GM10266 (cell line): ENCODE results near the gene GRAMD1B.

Experiments used
- DNase-seq: peaks from one replicate; pipeline ENCODE4 v3.0.0; 2012; ENCODE audit errors: extremely low spot score
- CTCF ChIP-seq: IDR thresholded peaks from 2 replicates; pipeline ENCODE4 v1.5.1; 2012; ENCODE audit warnings: mild to moderate bottlenecking, low read depth; ENCODE audit not compliant: control insufficient read depth, insufficient read depth; ENCODE audit errors: missing control alignments

Gene GRAMD1B

GRCh38 chr11:123437236-123437979 lies 7.3 kb downstream of the GRAMD1B start:
- DNase-seq = no peak
- no peak for TF ChIP-seq CTCF

- TF ChIP-seq CTCF = no peak
- no peak for DNase-seq
Measured at GRCh38 chr11:123438131-123438627, 8.1 kb downstream of the GRAMD1B start.

GRCh38 chr11:123439616-123440015 lies 9.5 kb downstream of the GRAMD1B start:
- no peak for TF ChIP-seq CTCF
- DNase-seq = no peak

GRCh38 chr11:123441161-123441560 lies 11.1 kb downstream of the GRAMD1B start:
- no peak for TF ChIP-seq CTCF
- no peak for DNase-seq

GRCh38 chr11:123443851-123444623 lies 14.0 kb downstream of the GRAMD1B start:
- DNase-seq = no peak
- TF ChIP-seq CTCF = no peak

GRCh38 chr11:123448823-123449222 lies 18.8 kb downstream of the GRAMD1B start:
- DNase-seq = no peak
- no peak for TF ChIP-seq CTCF

GRCh38 chr11:123449436-123449835 lies 19.4 kb downstream of the GRAMD1B start:
- no peak for DNase-seq
- TF ChIP-seq CTCF = no peak
